Lung (tissue), 12 donors: Measurements from ENCODE around the gene TOMM40L. TPM values are rescaled to one million over a fixed set of nuclear protein-coding genes. Genes with fewer than 3 reads are reported as not detected.

Source experiments
- ATAC-seq: fragments of 200-7000 bp; cut with Tn5 transposase; one replicate; pipeline ENCODE4 v1.9.1; 2020; ENCODE audit warnings: moderate number of reproducible peaks; ENCODE audit not compliant: insufficient read depth, low FRiP score
- DNase-seq, 3 donors: peaks; one replicate each; pipeline ENCODE4 v3.0.0-alpha.2; 2013 to 2017
- H3K27ac ChIP-seq, 2 donors: one replicate each; pipeline ENCODE4 v1.5.1; 2013; ENCODE audit warnings: mild to moderate bottlenecking in 2 of 2, moderate library complexity in 2 of 2, control low read depth in 1 of 2, inconsistent platforms in 1 of 2, low read depth in 1 of 2, low read length in 1 of 2
- H3K27me3 ChIP-seq, 3 donors: one replicate each; pipeline ENCODE4 v1.5.1; 2013; ENCODE audit warnings: low read length in 2 of 3; ENCODE audit not compliant: control insufficient read depth in 3 of 3, insufficient read depth in 3 of 3
- H3K36me3 ChIP-seq, 4 donors: one replicate each; pipeline ENCODE4 v1.5.1; 2013; ENCODE audit warnings: low read length in 4 of 4, mild to moderate bottlenecking in 1 of 4, moderate library complexity in 1 of 4; ENCODE audit not compliant: control insufficient read depth in 4 of 4, insufficient read depth in 4 of 4
- H3K4me1 ChIP-seq, 5 donors: one replicate each; pipeline ENCODE4 v1.5.1; 2013; ENCODE audit warnings: low read length in 5 of 5, mild to moderate bottlenecking in 2 of 5, moderate library complexity in 1 of 5; ENCODE audit not compliant: control insufficient read depth in 5 of 5, insufficient read depth in 5 of 5
- H3K4me3 ChIP-seq: one replicate; pipeline ENCODE4 v1.5.1; 2013; ENCODE audit warnings: mild to moderate bottlenecking, control low read depth, moderate library complexity
- H3K9ac ChIP-seq, 2 donors: one replicate each; pipeline ENCODE4 v1.5.1; 2013; ENCODE audit warnings: low read length in 2 of 2, control low read depth in 1 of 2; ENCODE audit not compliant: insufficient read depth in 1 of 2
- H3K9me3 ChIP-seq, 4 donors: one replicate each; pipeline ENCODE4 v1.5.1; 2013; ENCODE audit warnings: low read length in 3 of 4, mild to moderate bottlenecking in 1 of 4, moderate library complexity in 1 of 4; ENCODE audit not compliant: control insufficient read depth in 4 of 4, insufficient read depth in 3 of 4
- CTCF ChIP-seq: IDR thresholded peaks from 2 replicates; pipeline ENCODE4 v1.5.1; 2012; ENCODE audit warnings: mild to moderate bottlenecking; ENCODE audit errors: control extremely low read depth, extremely low read depth
- WGBS, 2 donors: extraction: QIAGEN DNeasy Blood & Tissue Kit; methylation state at CpG; one replicate each; pipeline ENCODE4 v1.1.7; 2013; 5-methylcytosine and 5-hydroxymethylcytosine counted together
- polyA plus RNA-seq, 2 donors: library from polyadenylated mRNA; stranded (reverse); fragments of 200-250 nt; gene quantifications; one replicate each; pipeline ENCODE4 v1.2.1, GENCODE V29; 2013
- total RNA-seq, 2 donors: library from RNA; depleted of rRNA in 1 of 2; stranded (reverse); fragments of >200 nt in 1 of 2; gene quantifications; one replicate each; pipeline ENCODE4 v1.2.1, GENCODE V29; 2014 to 2021
- donor health status: control.
- donor health status: control.
- donor health status: Bipolar disorder and iron deficiency.
- donor health status: healthy.
- donor health status: DM: yes; HTN: yes; CAD: no.

The TOMM40L gene
- total and polyA plus RNA-seq, 4 donors: 4.9 to 13.0 (median 9.0) TPM

DNA sequence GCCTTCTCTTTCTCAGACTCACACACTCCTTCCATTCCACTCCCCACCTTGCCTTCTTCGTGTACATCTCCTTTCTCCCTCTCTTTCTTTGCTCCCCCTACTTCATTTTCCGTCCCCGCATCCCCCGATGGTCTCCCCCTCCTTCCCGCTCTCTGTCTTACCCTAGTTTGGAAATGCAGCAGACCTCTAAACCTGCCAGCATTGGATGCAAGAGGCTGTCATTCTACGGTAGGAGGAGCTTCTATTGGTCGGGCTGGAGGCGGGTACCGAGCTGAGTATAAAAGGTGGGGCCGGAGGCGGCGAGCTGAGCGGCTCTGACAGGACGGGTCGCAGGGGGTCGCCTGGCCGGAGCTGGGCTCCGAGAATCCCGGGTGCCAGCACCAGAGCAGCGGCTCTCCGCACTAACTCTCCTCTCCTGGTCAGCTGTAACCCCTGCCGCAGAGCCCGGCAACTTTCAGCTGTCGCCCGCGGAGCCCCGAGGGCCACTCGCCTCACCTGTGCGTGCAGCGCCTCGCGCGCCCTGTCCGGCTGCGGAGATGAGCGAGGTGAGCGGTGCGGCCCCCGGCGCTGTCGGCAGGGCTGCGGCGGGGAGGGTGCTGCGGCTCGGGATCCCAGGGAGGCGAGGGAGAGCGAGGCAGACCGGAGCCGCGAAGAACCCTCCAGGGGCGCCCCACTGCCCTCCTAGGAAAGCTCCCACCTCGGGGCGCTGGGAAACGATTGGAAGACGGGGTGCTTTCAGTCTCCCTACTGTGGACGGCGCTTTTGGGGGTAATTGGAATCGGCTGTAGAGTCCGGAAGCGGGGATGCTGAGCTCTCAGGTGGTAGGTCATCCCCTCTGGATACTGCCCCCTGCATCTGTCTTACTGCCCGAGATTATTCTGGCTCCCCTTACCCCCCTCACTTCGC, 32.8 kb downstream of the TOMM40L start, which contains the start of gene PCP4L1:
PCP4L1 (plus strand) TSS at position 307 of the 906 bp plus-strand sequence; CDS start at position 537, 230 bp downstream.
- ATAC-seq: peak; percentile 81
- DNase-seq: peak; percentile 58 to 68 (median 58)
- H3K27me3 ChIP-seq: peaks cover 0 to 23% (median 21%) of the 10 kb centered on the region in 3 donors
- WGBS, 2 donors: 1 to 3% methylated on average over 58 to 62 of the region's 62 CpGs
- H3K4me1 ChIP-seq: peaks cover 0 to 5% (median 0%) of the 10 kb centered on the region in 5 donors
- H3K27ac ChIP-seq: no peak within 1 kb of the TSS
- peak within 1 kb of the TSS; percentile 28 for H3K4me3 ChIP-seq
- no peak within 1 kb of the TSS for H3K9ac ChIP-seq
- no peaks in the 10 kb centered on the region for H3K36me3 ChIP-seq
- TF ChIP-seq CTCF: no peak
- peaks cover 0 to 10% (median 2%) of the 10 kb centered on the region in 4 donors for H3K9me3 ChIP-seq

GRCh38 chr1:161259345-161259702, 33.5 kb downstream of the TOMM40L start:
- Histone ChIP-seq H3K4me1 (peaks cover 0 to 5% (median 0%) of the 10 kb centered on the region in 5 donors), H3K9ac (no peak overlapping the region), H3K27ac (no peak overlapping the region), H3K27me3 (peaks cover 0 to 23% (median 21%) of the 10 kb centered on the region in 3 donors), H3K4me3 (no peak overlapping the region), H3K36me3 (no peaks in the 10 kb centered on the region), H3K9me3 (peaks cover 0 to 10% (median 2%) of the 10 kb centered on the region in 4 donors)
- no peak for TF ChIP-seq CTCF
- DNase-seq (no peak), ATAC-seq (no peak)
- WGBS, 2 donors: 49 to 58% methylated on average over 6 of the region's 6 CpGs

GRCh38 chr1:161259765-161260164, 33.9 kb downstream of the TOMM40L start:
- DNase-seq (no peak), ATAC-seq (no peak)
- Histone ChIP-seq H3K9me3 (peaks cover 0 to 10% (median 2%) of the 10 kb centered on the region in 4 donors), H3K4me1 (peaks cover 0 to 5% (median 0%) of the 10 kb centered on the region in 5 donors), H3K36me3 (no peaks in the 10 kb centered on the region), H3K27ac (no peak overlapping the region), H3K4me3 (no peak overlapping the region), H3K27me3 (peaks cover 0 to 23% (median 21%) of the 10 kb centered on the region in 3 donors), H3K9ac (no peak overlapping the region)
- no peak for TF ChIP-seq CTCF
- 76% methylated on average over 1 of the region's 1 CpG for WGBS, 2 donors
